MCF 10A (cell line): ENCODE data around the gene EDAR. TPM values are rescaled to one million over a fixed set of nuclear protein-coding genes. Genes with fewer than 3 reads are reported as not detected.

Source experiments
- BruUV-seq: library from RNA; stranded (reverse); fragments of 400-500 nt; replicated peaks from 2 replicates; lab custom pipeline; 2021; lab: Mats Ljungman, UMichigan
- CTCF ChIA-PET: fragments of 300-600 bp; sonication (Branson Sonifier 250); formaldehyde crosslinking; extraction: SDS; loops from one replicate; lab custom pipeline; 2021; ENCODE audit warnings: antibody characterized with exemption, inconsistent platforms; lab: Yijun Ruan, JAX
- POLR2A ChIA-PET: fragments of 300-600, 350-650 bp; sonication (Branson Sonifier 250); formaldehyde crosslinking; extraction: SDS; loops from one replicate; lab custom pipeline; 2020; ENCODE audit warnings: antibody characterized with exemption, inconsistent platforms; lab: Yijun Ruan, JAX
- DNase-seq: peaks from one replicate; pipeline ENCODE4 v3.0.0-alpha.2; 2018; ENCODE audit not compliant: unreplicated experiment
- H3K27ac Mint-ChIP-seq: one replicate; pipeline ENCODE4 v1.8.0; 2022; ENCODE audit warnings: mild to moderate bottlenecking, low read depth, mixed read lengths; ENCODE audit not compliant: unreplicated experiment
- H3K27me3 Mint-ChIP-seq: one replicate; pipeline ENCODE4 v1.8.0; 2022; ENCODE audit warnings: mixed read lengths; ENCODE audit not compliant: insufficient read depth, unreplicated experiment
- H3K36me3 Mint-ChIP-seq: one replicate; pipeline ENCODE4 v1.8.0; 2022; ENCODE audit warnings: mild to moderate bottlenecking, moderate library complexity, mixed read lengths; ENCODE audit not compliant: insufficient read depth, unreplicated experiment
- H3K4me1 Mint-ChIP-seq: one replicate; pipeline ENCODE4 v1.8.0; 2022; ENCODE audit warnings: mixed read lengths; ENCODE audit not compliant: insufficient read depth, unreplicated experiment
- H3K4me3 Mint-ChIP-seq: one replicate; pipeline ENCODE4 v1.8.0; 2022; ENCODE audit warnings: mild to moderate bottlenecking, moderate library complexity, mixed read lengths; ENCODE audit not compliant: unreplicated experiment
- H3K9me3 Mint-ChIP-seq: one replicate; pipeline ENCODE4 v1.8.0; 2022; ENCODE audit warnings: mixed read lengths; ENCODE audit not compliant: unreplicated experiment
- intact Hi-C: fragments of 100-400 bp; cut with micrococcal nuclease; formaldehyde crosslinking; loops from 2 replicates; pipeline ENCODE4 v1.14.1; 2022
- total RNA-seq: library from RNA; stranded (reverse); gene quantifications from 2 replicates; pipeline ENCODE4 v1.2.3, GENCODE V29; 2022
- TF ChIP-seq, protein P1 (sequence below): fragments of 200-600 bp; IDR thresholded peaks from one replicate; pipeline ENCODE4 v1.8.0; 2022; ENCODE audit warnings: antibody characterized with exemption, mild to moderate bottlenecking; ENCODE audit not compliant: unreplicated experiment

EDAR gene
- total RNA-seq, 1 experiment from 2014 or later, result 0.14 TPM

DNA sequence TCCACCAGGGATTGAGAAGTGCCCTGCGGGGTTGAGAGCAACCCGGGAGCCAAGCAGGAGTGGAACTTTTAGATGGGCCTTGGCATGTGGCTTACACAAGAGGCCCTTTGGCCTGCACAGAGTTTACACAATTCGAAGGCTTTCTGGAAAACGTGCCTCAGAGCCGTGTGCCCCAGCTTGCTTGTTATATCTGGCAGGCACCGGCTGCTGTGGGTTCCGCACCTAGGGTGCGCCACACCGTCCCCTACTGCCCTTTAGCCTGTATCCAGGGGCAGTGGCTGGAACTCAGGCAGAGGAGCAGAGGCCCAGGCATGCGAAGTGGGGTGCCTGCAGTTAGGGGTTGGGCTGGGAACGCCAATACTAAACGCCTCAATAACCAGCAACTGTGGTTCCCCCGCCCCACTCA, 32.9 kb upstream of the EDAR start:
- CTCF ChIA-PET, result interaction anchor here (0.6 kb wide), 1 partner anchor 49 kb away, joined by 3 read pairs; no protein-coding TSS in a partner anchor
- Mint-ChIP-seq H3K27ac (no peak overlapping the region), H3K4me1 (no peaks in the 10 kb centered on the region), H3K36me3 (no peaks in the 10 kb centered on the region), H3K9me3 (no peaks in the 10 kb centered on the region), H3K27me3 (peaks cover 48% of the 10 kb centered on the region), H3K4me3 (no peak overlapping the region)
- no peak for DNase-seq
- TF ChIP-seq, protein P1, sequence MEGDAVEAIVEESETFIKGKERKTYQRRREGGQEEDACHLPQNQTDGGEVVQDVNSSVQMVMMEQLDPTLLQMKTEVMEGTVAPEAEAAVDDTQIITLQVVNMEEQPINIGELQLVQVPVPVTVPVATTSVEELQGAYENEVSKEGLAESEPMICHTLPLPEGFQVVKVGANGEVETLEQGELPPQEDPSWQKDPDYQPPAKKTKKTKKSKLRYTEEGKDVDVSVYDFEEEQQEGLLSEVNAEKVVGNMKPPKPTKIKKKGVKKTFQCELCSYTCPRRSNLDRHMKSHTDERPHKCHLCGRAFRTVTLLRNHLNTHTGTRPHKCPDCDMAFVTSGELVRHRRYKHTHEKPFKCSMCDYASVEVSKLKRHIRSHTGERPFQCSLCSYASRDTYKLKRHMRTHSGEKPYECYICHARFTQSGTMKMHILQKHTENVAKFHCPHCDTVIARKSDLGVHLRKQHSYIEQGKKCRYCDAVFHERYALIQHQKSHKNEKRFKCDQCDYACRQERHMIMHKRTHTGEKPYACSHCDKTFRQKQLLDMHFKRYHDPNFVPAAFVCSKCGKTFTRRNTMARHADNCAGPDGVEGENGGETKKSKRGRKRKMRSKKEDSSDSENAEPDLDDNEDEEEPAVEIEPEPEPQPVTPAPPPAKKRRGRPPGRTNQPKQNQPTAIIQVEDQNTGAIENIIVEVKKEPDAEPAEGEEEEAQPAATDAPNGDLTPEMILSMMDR, result no peak
- POLR2A ChIA-PET, result no interaction called here
- intact Hi-C loops, result no loop called here
- no TSS peak for BruUV-seq

DNA sequence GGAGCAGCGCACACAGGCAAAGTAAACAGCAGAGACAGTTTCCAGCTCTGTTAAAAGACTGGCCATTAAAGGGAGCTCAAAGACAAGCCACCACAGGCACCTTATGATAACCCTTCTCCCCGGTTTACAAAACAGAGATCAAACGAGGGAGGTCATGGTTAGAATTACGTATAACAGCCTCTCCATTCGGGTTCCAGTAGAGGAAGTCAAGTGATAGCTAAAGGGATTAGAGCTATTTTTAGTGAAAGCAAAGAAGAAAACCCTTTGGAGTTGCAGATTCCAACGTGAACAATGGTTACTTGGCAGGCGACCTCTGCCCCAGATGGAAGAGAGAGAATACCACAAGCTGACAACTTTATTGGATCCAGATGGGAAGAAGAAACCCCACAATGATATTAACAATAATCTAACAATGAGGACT, 31.2 kb upstream of the EDAR start:
- DNase-seq, result no peak
- no peak overlapping the region for H3K27ac Mint-ChIP-seq
- H3K36me3 Mint-ChIP-seq, result no peaks in the 10 kb centered on the region
- TF ChIP-seq, protein P1, result no peak
- intact Hi-C loops, result no loop called here
- ChIA-PET CTCF (no interaction called here), POLR2A (interaction anchor here (1.0 to 1.5 kb wide), 2 partner anchors 9 to 54 kb away, joined by 3 read pairs; no protein-coding TSS in a partner anchor)
- H3K9me3 Mint-ChIP-seq, result no peaks in the 10 kb centered on the region
- H3K4me1 Mint-ChIP-seq, result no peaks in the 10 kb centered on the region
- peaks cover 56% of the 10 kb centered on the region for H3K27me3 Mint-ChIP-seq
- no TSS peak for BruUV-seq
- no peak overlapping the region for H3K4me3 Mint-ChIP-seq

DNA sequence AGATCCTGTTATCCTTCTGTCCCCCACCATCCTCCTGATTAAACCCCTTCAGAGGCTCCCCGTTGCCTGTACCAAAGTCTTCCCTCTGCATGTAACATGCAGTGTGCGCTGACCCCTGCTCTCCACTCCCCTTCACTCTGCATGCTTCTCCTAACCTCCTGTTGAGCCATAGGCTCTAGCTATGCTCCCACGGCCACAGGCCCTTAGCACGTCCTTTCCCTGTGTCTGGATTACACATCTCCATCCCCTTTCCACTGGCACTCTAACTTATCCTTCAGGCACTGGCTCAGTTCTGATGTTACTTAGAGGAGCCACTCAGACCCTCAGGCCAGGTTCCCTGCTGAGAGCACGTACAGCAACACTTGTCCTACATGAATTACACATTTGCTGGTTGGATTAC, 29.4 kb upstream of the EDAR start:
- no peak for DNase-seq
- TF ChIP-seq, protein P1, result no peak
- CTCF ChIA-PET, result no interaction called here
- Mint-ChIP-seq H3K27me3 (peaks cover 56% of the 10 kb centered on the region), H3K4me3 (no peak overlapping the region), H3K4me1 (no peaks in the 10 kb centered on the region), H3K36me3 (no peaks in the 10 kb centered on the region), H3K9me3 (no peaks in the 10 kb centered on the region), H3K27ac (no peak overlapping the region)
- intact Hi-C loops, result no loop called here
- POLR2A ChIA-PET, result no interaction called here
- BruUV-seq, result no TSS peak

DNA sequence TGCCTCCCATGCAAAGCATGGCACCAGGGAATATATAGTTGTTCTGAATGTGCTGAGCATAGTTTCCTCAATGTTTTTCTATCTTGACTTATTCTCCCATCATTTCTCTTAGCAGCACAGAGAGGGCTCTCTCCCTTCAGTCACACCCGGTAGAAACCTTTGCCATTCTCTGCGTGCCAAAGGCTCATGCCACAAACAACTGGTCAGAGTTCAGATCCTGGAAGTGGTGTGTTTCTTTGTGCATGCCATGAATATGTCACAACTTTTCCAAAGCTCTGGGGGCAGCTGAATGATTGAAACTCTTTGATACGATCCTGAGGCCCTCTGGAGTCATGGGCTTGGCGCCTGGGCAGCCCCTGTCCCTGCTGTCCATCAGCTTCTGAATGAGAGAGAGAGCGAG, 28.0 kb upstream of the EDAR start:
- Mint-ChIP-seq H3K4me3 (no peak overlapping the region), H3K4me1 (no peaks in the 10 kb centered on the region), H3K27me3 (peaks cover 56% of the 10 kb centered on the region), H3K9me3 (no peaks in the 10 kb centered on the region), H3K36me3 (no peaks in the 10 kb centered on the region), H3K27ac (no peak overlapping the region)
- ChIA-PET CTCF (no interaction called here), POLR2A (no interaction called here)
- BruUV-seq, result no TSS peak
- TF ChIP-seq, protein P1, result no peak
- intact Hi-C loops, result no loop called here
- DNase-seq, result no peak
